ENCODE results near the gene AGPAT4.
"Not testable (repeated sequence)": the region's sequence is repeated elsewhere in the genome, so short reads cannot be mapped to it uniquely, and the experiment has no call there.

AGPAT4 gene

GRCh38 chr6:161273752-161274487 is at the start of gene AGPAT4:
Gene AGPAT4 (minus strand): TSS chr6:161274061. CDS start chr6:161232213, 41,848 bp downstream.
- DNase-seq (ENCODE audit: low read depth in 1 of 2, low spot score in 1 of 2): peak; percentile 62 to 89
- in situ Hi-C loops (cut with HindIII; ENCODE audit: low pct_unique_long_range_greater_than_20kb, low sequenced_read_pairs): no loop called here
- TF ChIP-seq JUND (IDR thresholded peaks at IDR 0.05; ENCODE audit: low read depth): no peak

GRCh38 chr6:161319231-161319630 is 45.4 kb upstream of the AGPAT4 start:
- no peak for DNase-seq (ENCODE audit: low read depth in 1 of 2, low spot score in 1 of 2)
- no peak for TF ChIP-seq JUND (IDR thresholded peaks at IDR 0.05; ENCODE audit: low read depth)
- in situ Hi-C loops (cut with HindIII; ENCODE audit: low pct_unique_long_range_greater_than_20kb, low sequenced_read_pairs): no loop called here

GRCh38 chr6:161318456-161318855 is 44.6 kb upstream of the AGPAT4 start:
- in situ Hi-C loops (cut with HindIII; ENCODE audit: low pct_unique_long_range_greater_than_20kb, low sequenced_read_pairs): no loop called here
- no peak for TF ChIP-seq JUND (IDR thresholded peaks at IDR 0.05; ENCODE audit: low read depth)
- no peak for DNase-seq (ENCODE audit: low read depth in 1 of 2, low spot score in 1 of 2)

GRCh38 chr6:161316531-161316930 is 42.7 kb upstream of the AGPAT4 start:
- no peak for TF ChIP-seq JUND (IDR thresholded peaks at IDR 0.05; ENCODE audit: low read depth)
- in situ Hi-C loops (cut with HindIII; ENCODE audit: low pct_unique_long_range_greater_than_20kb, low sequenced_read_pairs): no loop called here
- DNase-seq (ENCODE audit: low read depth in 1 of 2, low spot score in 1 of 2): no peak

DNA sequence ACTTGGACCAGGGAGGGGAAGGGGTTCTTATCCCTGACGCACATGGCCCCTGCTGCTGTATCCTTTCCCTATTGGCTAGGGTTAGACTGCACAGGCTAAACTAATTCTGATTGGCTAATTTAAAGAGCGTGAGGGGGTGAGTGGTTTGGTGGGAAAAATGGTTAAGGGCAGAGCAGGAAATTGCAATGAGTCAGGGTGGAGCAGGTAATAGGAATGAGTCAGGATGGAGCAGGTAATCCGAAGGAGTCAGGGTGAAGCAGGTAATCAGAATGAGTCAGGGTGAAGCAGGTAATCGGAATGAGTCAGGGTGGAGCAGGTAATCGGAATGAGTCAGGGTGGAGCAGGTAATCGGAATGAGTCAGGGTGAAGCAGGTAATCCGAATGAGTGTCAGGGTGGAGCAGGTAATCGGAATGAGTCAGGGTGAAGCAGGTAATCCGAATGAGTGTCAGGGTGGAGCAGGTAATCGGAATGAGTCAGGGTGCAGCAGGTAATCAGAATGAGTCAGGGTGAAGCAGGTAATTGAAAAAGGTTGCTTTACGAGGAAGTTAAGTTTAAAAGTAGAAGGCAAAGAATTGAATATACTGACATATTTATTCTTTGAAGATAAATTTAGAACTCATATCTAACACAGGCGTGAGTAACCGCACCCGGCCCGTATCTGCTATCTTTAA is 41.5 kb upstream of the AGPAT4 start:
- DNase-seq (ENCODE audit: low read depth in 1 of 2, low spot score in 1 of 2); in situ Hi-C loops (cut with HindIII; ENCODE audit: low pct_unique_long_range_greater_than_20kb, low sequenced_read_pairs): not testable (repeated sequence)

DNA sequence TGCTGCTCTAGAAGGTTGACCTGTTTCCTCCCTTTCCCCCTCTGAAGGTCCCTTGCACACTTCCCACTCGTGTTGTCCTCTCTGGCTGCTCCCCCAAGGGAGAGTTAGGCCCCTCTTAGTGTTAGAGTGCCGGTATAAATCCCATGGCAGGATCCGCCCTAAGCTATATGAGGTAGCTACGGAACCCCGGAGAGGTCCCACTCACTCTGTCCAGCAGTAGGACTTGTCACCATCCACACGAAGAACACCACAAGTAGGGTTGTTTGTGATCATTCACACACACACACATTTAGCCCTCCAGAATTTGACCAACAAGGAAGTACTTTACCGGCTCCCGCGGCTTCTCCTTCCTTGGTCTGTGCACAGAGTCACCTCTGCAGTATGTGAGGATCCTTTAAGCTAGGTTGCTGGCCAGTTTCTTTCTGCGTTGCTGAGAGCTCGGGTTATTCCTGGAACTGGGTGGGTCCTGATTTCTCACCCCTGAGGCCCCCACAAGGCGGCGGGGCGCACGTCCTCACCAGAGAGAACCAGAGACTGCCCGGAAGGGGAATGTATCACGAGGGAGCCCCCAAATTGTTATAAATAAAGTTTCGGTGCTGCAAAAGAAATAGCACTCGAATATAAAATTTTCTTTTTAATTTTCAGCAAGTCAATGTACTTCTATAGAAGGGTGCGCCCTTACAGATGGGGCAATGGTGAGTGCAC is 40.8 kb upstream of the AGPAT4 start:
- in situ Hi-C loops (cut with HindIII; ENCODE audit: low pct_unique_long_range_greater_than_20kb, low sequenced_read_pairs); DNase-seq (ENCODE audit: low read depth in 1 of 2, low spot score in 1 of 2): not testable (repeated sequence)

DNA sequence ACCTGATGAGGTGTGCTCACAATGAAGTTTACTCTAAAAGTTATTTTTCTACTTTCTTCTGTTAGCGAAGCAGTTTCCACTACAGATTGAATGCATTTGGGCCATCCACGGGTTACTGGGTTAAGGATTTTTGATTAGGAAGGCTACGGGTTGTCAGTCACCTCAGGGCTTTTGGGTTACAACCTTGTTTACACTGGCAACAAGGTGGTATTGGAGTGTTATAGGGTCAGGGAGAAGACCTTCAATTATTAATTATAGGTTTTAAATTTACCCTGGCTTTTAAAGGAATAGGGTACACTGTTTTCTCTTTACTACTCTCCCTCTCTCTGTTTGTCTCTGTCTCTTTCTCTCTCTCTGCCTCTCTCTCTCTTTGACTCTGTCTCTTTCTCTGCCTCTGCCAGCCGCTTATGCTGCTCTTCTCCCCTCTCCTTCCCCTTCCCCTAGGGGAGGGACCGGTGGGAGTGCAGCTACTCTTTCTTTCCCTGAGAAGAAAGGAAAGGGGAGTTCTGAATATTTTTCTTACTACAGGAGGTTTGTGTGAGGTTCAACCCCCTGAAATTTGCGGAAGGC is 40.2 kb upstream of the AGPAT4 start:
- TF ChIP-seq JUND (IDR thresholded peaks at IDR 0.05; ENCODE audit: low read depth): no peak
- in situ Hi-C loops (cut with HindIII; ENCODE audit: low pct_unique_long_range_greater_than_20kb, low sequenced_read_pairs): no loop called here

GRCh38 chr6:161313475-161313874 is 39.6 kb upstream of the AGPAT4 start:
- DNase-seq (ENCODE audit: low read depth in 1 of 2, low spot score in 1 of 2); in situ Hi-C loops (cut with HindIII; ENCODE audit: low pct_unique_long_range_greater_than_20kb, low sequenced_read_pairs): not testable (repeated sequence)

More for the DNA sequence above, 40.2 kb upstream of the AGPAT4 start:
- no peak for DNase-seq (ENCODE audit: low read depth in 1 of 2, low spot score in 1 of 2)

DNA sequence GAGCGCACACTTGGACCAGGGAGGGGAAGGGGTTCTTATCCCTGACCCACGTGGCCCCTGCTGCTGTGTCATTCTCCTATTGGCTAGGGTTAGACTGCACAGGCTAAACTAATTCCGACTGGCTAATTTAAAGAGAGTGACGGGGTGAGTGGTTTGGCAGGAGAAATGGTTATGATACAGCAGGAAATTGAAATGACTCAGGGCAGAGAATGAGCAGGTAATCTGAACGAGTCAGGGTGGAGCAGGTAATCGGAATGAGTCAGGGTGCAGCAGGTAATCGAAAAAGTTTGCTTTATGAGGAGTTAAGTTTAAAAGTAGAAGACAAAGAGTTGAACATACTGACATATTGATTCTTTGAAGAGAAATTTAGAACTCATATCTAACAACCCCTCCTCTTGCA is 35.9 kb upstream of the AGPAT4 start:
- in situ Hi-C loops (cut with HindIII; ENCODE audit: low pct_unique_long_range_greater_than_20kb, low sequenced_read_pairs); DNase-seq (ENCODE audit: low read depth in 1 of 2, low spot score in 1 of 2): not testable (repeated sequence)

DNA sequence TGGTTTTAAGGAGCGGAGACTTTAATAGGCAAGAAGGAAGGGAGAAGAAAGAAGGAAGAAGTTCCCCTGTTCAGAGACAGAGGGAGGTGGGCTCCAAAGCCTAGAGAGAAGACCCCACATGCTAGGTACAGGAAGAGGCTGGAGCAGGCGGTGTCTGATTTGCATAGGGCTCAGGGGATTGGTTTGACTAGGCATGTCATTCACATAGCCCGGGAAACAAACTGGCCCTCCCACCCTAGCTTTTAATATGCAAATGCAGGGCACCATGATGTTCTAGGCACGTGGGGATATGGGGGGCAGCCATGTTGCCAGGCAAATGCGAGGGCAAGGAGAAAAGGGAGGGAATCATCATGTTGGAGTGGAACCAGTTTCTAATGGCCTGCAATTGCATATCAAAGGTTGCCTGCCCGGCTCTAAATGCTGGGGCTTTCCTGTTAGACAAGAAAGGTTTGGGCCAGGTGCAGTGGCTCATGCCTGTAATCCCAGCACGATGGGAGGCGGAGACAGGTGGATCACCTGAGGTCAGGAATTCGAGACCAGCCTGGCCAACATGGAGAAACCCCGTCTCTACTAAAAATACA is 34.3 kb upstream of the AGPAT4 start:
- no peak for TF ChIP-seq JUND (IDR thresholded peaks at IDR 0.05; ENCODE audit: low read depth)
- in situ Hi-C loops (cut with HindIII; ENCODE audit: low pct_unique_long_range_greater_than_20kb, low sequenced_read_pairs): no loop called here
- DNase-seq (ENCODE audit: low read depth in 1 of 2, low spot score in 1 of 2): no peak

- no peak for DNase-seq (ENCODE audit: low read depth in 1 of 2, low spot score in 1 of 2)
- in situ Hi-C loops (cut with HindIII; ENCODE audit: low pct_unique_long_range_greater_than_20kb, low sequenced_read_pairs): no loop called here
- TF ChIP-seq JUND (IDR thresholded peaks at IDR 0.05; ENCODE audit: low read depth): no peak
Observed at GRCh38 chr6:161305860-161306259, 32.0 kb upstream of the AGPAT4 start.

- no peak for DNase-seq (ENCODE audit: low read depth in 1 of 2, low spot score in 1 of 2)
- in situ Hi-C loops (cut with HindIII; ENCODE audit: low pct_unique_long_range_greater_than_20kb, low sequenced_read_pairs): no loop called here
Observed at GRCh38 chr6:161303628-161304340, 29.9 kb upstream of the AGPAT4 start.

More at GRCh38 chr6:161303628-161304340, 29.9 kb upstream of the AGPAT4 start:
- no peak for TF ChIP-seq JUND (IDR thresholded peaks at IDR 0.05; ENCODE audit: low read depth)
